ENCODE measurements around the gene IDI2.
A peak's percentile ranks its signal among the peaks of the same experiment; 100 is the strongest.

GRCh38 chr10:1074052-1074747 lies 48.5 kb upstream of the IDI2 start:
- TF ChIP-seq CTCF (optimal IDR thresholded peaks at IDR 0.05 in 1 of 3, IDR thresholded peaks at IDR 0.05 in 1 of 3, conservative IDR thresholded peaks at IDR 0.05 in 1 of 3; ENCODE audit: extremely low read depth in 1 of 3, insufficient read depth in 2 of 3, low read length in 3 of 3) (peak in 1 of 3 experiments; percentile 31), EZH2 (IDR thresholded peaks at IDR 0.05; ENCODE audit: low read length) (no peak)
